ENCODE data around the gene FAM193B. TPM values are rescaled to one million over a fixed set of nuclear protein-coding genes. Genes with fewer than 3 reads are reported as not detected.

The FAM193B gene
- total and polyA plus RNA-seq, 2 of the 13 experiments (the other 11 are each of a cell fraction or from before 2014, with no cell fraction given), result 21.2 to 40.9 TPM

GRCh38 chr5:177554474-177555111 lies at the start of gene FAM193B (continued):
- TF ChIP-seq, protein P1, sequence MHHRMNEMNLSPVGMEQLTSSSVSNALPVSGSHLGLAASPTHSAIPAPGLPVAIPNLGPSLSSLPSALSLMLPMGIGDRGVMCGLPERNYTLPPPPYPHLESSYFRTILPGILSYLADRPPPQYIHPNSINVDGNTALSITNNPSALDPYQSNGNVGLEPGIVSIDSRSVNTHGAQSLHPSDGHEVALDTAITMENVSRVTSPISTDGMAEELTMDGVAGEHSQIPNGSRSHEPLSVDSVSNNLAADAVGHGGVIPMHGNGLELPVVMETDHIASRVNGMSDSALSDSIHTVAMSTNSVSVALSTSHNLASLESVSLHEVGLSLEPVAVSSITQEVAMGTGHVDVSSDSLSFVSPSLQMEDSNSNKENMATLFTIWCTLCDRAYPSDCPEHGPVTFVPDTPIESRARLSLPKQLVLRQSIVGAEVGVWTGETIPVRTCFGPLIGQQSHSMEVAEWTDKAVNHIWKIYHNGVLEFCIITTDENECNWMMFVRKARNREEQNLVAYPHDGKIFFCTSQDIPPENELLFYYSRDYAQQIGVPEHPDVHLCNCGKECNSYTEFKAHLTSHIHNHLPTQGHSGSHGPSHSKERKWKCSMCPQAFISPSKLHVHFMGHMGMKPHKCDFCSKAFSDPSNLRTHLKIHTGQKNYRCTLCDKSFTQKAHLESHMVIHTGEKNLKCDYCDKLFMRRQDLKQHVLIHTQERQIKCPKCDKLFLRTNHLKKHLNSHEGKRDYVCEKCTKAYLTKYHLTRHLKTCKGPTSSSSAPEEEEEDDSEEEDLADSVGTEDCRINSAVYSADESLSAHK (CRISPR knock-in tag; IDR thresholded peaks at IDR 0.05; ENCODE audit: borderline replicate concordance), result no peak
- TF ChIP-seq ZNF674 (CRISPR knock-in tag; IDR thresholded peaks at IDR 0.05; ENCODE audit: low read depth) (no peak), ZNF629 (CRISPR knock-in tag; conservative IDR thresholded peaks at IDR 0.05) (peak; percentile 98), ZSCAN29 (CRISPR knock-in tag; conservative IDR thresholded peaks at IDR 0.05) (no peak), HES4 (CRISPR knock-in tag; IDR thresholded peaks at IDR 0.05; ENCODE audit: borderline replicate concordance) (no peak), RBM22 (optimal IDR thresholded peaks at IDR 0.05; ENCODE audit: low read length) (no peak), SIX1 (CRISPR knock-in tag; IDR thresholded peaks at IDR 0.05; ENCODE audit: borderline replicate concordance) (no peak), SRY (CRISPR knock-in tag; IDR thresholded peaks at IDR 0.05) (no peak), GATA4 (IDR thresholded peaks at IDR 0.05; ENCODE audit: borderline replicate concordance, low read depth) (no peak), RORA (CRISPR knock-in tag; IDR thresholded peaks at IDR 0.05) (no peak), NFAT5 (CRISPR knock-in tag; IDR thresholded peaks at IDR 0.05) (no peak), EZH2 (conservative IDR thresholded peaks at IDR 0.05; ENCODE audit: low read depth, low read length) (no peak), KLF12 (CRISPR knock-in tag; IDR thresholded peaks at IDR 0.05; ENCODE audit: borderline replicate concordance) (peak; percentile 68; the same call in 1 of the 2 replicates), ZSCAN30 (CRISPR knock-in tag; IDR thresholded peaks at IDR 0.05) (no peak), ATF7 (IDR thresholded peaks at IDR 0.05) (no peak), ATF7 (CRISPR knock-in tag; IDR thresholded peaks at IDR 0.05) (no peak), TOE1 (CRISPR knock-in tag; IDR thresholded peaks at IDR 0.05) (no peak), ZNF530 (CRISPR knock-in tag; IDR thresholded peaks at IDR 0.05; ENCODE audit: low read depth) (no peak)
- TF ChIP-seq, protein P2, sequence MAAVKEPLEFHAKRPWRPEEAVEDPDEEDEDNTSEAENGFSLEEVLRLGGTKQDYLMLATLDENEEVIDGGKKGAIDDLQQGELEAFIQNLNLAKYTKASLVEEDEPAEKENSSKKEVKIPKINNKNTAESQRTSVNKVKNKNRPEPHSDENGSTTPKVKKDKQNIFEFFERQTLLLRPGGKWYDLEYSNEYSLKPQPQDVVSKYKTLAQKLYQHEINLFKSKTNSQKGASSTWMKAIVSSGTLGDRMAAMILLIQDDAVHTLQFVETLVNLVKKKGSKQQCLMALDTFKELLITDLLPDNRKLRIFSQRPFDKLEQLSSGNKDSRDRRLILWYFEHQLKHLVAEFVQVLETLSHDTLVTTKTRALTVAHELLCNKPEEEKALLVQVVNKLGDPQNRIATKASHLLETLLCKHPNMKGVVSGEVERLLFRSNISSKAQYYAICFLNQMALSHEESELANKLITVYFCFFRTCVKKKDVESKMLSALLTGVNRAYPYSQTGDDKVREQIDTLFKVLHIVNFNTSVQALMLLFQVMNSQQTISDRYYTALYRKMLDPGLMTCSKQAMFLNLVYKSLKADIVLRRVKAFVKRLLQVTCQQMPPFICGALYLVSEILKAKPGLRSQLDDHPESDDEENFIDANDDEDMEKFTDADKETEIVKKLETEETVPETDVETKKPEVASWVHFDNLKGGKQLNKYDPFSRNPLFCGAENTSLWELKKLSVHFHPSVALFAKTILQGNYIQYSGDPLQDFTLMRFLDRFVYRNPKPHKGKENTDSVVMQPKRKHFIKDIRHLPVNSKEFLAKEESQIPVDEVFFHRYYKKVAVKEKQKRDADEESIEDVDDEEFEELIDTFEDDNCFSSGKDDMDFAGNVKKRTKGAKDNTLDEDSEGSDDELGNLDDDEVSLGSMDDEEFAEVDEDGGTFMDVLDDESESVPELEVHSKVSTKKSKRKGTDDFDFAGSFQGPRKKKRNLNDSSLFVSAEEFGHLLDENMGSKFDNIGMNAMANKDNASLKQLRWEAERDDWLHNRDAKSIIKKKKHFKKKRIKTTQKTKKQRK (IDR thresholded peaks at IDR 0.05; ENCODE audit: low read length), result no peak
